GM18508 (cell line): ENCODE results near the gene TCP10L.
"Not testable (repeated sequence)": the region's sequence is repeated elsewhere in the genome, so short reads cannot be mapped to it uniquely, and the experiment has no call there.

Experiments
- ATAC-seq: cut with Tn5 transposase; IDR thresholded peaks from one replicate; pipeline ENCODE4 v1.9.1; 2021; ENCODE audit warnings: moderate number of reproducible peaks; ENCODE audit not compliant: insufficient read depth, unreplicated experiment

The TCP10L gene

DNA sequence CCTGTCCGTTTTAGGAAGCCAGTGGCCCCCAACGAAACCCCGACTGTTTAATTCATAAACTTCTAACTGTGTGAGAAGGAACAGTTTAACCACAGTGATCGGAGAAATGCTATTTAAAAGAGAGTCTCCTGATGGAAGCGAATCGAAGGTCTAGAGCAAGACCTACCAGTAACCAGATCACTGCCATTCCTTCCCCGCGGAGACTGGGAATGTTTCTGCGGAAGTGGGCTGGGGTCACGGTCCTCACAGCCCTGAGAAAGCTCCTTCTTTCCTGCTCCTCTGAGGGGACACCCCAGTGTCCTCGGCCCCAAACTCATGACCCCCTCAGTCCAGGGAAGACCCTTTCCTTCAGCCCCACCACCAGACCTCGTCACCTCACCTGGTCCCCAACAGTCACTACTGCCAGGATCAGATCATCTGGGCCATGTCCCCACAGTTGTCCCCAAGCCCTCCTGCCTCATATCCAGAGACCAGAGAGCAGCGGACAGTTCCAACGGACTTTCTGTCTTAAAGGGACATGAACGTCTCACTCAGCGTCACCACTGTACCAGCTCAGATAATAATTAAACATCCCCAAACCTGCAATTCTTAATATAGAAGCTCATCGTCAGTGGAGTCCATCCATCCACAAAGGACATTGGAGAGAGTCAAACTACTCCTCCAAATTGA, at the start of gene TCP10L:
TSS of gene TCP10L (minus strand) at position 482 of the 669 bp plus-strand sequence. CDS start 1,219 bp downstream, outside the sequence.
- ATAC-seq: no peak

DNA sequence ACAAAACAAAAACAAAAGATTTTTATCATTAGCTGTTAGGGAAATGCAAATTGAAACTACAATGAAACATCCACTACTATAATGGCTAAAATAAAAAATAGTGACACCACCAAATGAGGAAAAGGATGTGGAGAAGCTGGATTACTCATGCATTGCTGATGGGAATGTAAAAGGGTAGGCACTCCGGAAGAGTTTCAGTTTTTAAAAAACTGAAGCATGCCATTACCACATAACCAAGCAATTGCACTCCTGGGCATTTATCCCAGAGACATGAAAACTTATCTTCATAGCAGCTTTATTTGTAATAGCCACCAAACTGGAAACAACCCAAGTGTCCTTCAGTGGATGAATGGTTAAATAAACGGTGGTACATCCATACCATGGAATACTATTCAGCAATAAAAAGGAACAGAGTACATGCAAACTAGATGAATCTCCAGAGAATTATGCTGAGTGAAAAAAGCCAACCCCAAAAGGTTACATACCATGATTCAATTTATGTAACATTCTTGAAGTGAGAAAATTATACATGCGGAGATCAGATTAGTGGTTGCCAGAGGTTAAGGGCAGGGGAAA, 41.4 kb upstream of the TCP10L start:
- ATAC-seq: no peak

DNA sequence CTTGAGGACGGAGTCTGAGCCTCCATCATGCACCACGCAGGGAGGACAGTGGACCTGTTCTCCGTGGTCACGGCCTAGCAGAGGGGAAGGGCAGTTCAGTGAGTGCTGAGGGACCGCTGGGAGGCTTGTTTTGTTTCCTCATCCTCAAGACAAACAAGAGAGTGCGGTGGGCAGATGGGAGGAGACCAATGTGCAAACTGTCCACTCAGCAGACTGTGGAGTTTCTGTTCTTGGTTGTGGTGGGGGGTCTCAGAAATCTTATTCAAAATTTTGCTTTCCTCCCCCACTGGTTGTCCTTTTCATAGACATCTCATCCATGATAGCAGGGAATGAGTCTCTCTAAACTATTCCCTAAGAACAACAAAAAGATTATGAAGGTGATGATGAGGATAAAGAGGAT, 32.9 kb upstream of the TCP10L start:
- not testable (repeated sequence) for ATAC-seq

DNA sequence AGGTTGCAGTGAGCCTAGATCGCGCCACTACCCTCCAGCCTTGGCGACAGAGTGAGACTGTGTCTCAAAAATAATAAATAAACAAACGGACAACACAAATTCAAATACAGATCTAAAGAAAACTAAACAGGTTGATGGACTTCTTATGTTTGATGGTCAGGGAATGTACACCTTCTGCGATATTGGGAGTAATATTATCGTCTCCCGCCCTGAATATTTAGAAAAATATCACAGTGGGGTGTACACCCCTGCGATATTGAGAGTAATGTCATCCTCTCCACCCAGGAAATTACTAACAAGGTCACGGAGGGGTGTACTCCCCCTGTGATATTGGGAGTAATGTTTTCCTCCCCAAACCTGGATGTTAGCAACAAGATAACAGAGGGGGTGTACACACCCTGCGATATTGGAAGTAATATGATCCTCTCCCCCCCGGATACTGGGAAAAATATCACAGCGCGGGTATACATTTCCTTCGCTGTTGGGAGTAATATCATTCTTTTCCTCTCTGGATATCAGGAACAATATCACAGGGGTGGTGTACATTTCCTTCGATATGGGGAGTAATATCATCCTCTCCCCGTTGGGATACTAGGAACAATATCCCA, 28.2 kb upstream of the TCP10L start:
- no peak for ATAC-seq

- ATAC-seq: no peak
Observed at GRCh38 chr21:32612999-32613337, 27.6 kb upstream of the TCP10L start.

DNA sequence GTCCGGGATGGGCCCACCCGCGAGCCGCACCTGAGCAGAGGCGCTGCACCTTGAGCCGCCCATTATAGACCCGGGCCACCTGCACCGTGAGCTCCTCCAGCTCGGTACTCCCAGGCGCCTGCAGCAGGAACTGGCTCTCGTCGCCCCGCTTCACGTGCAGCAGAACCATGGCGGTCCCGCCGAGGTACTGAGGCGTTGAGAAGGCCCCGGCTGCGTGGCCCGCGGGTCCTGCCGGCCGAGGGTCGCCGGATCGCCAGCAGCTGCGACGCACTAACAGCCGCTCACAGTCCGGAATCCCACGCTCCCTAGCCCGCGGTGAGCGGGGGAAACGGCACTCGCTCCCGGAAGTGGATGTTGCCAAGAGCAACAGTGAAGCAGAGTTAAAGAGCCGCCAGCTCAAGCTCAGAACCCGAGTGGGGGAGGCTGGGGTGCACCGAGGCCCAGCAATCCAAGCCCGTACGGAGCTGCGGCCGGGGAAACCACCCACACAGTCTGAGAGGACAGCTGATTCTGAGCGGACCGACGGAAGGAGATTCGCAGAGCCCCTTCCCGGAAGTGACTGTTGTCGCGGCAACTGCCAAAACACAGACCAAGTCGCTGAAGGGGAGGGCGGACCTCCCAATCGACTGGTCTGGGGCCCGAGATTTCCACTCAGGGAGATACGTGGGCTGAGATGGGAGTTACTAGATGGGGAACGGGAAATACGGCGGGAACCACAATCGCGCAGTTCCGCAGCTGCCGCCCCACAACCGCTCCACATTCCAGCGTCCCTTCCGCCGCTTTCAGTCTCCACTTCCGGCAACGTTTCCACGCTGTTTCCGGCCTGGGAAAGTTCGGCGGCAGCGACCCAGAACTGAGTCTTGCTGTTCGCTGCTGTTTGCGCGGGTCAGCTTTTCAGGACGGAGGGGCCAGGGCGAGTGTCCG, 27.0 kb upstream of the TCP10L start, which contains the start of gene CFAP298:
TSS of gene CFAP298 (minus strand) at position 303 of the 924 bp plus-strand sequence. CDS start at position 169, 134 bp downstream.
- ATAC-seq: peak; percentile 86

- no peak for ATAC-seq
Observed at GRCh38 chr21:32611471-32611997, 26.2 kb upstream of the TCP10L start.

DNA sequence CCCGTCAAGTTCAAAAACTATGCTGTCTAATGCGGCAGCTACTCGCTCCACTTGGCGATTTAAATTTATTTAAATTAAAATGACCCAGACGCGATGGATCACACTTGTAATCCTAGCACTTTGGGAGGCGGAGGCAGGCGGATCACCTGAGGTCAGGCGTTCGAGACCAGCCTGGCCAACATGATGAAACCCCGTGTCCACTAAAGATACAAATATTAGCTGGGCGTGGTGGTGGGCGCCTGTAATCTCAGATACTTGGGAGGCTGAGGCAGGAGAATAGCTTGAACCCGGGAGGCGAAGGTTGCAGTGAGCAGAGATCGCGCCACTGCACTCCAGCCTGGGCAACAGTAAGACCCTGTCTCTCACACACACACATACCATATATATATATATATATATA, 25.6 kb upstream of the TCP10L start:
- not testable (repeated sequence) for ATAC-seq

- no peak for ATAC-seq
Observed at GRCh38 chr21:32608851-32609250, 23.5 kb upstream of the TCP10L start.

- no peak for ATAC-seq
Observed at GRCh38 chr21:32605469-32605868, 20.1 kb upstream of the TCP10L start.

DNA sequence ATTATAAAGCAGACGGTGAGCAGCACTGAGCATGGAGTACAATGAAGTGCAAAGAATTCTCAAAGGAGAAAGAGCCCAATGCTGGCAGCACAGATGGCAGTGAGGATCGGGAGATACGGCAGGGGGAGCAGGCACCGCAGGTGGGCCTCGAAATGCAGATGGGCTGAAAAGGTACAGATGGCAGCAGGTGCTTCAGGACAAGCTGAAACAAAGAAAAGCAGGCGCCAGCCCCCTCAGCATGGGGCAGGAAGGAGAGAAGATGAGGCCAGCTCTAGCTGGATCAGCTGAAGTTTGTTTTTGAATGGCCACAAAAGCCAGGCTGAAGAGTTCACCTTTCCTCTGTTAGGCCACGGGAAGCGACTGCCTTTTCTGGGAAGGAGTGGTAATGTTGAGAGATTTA, 19.1 kb upstream of the TCP10L start:
- ATAC-seq: no peak

DNA sequence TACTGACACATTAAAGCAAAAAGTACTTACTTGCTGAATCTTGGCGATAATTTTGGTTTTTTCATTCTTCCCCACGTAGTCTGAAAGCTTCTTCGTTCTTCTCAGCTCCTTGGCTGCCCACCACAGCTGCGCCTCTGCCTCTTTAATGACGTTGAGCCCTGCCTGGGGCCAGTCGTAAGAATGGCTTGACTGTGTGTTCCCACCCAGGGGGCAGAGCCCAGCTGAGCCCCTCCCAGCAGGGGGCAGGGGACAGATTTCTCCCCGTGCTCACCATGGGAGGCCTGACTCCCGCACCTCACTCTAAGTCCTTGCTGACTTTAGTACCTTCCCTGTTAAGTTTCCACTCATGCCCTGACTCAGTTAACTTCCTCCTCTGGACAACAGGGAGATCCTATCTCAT, 17.8 kb upstream of the TCP10L start:
- no peak for ATAC-seq

DNA sequence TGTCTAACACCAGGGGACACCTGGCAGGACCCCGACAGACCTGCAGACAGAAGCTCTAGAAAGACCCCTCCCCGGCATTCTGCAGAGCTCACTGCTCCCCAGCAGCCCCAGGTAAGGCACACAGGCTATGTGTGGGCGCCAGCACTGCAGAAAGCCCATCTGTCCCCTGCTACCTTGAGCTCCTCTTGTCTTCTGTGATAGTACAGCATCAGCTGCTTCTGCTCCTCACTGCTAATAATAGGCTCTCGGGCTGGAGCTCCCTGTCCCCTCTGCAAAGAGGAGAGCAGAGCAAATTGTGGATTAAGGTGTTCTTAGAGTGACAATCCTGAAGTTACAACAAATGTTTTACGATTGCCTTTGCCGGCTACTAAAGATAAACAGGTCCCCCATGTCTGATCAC, 16.8 kb upstream of the TCP10L start:
- ATAC-seq: no peak

DNA sequence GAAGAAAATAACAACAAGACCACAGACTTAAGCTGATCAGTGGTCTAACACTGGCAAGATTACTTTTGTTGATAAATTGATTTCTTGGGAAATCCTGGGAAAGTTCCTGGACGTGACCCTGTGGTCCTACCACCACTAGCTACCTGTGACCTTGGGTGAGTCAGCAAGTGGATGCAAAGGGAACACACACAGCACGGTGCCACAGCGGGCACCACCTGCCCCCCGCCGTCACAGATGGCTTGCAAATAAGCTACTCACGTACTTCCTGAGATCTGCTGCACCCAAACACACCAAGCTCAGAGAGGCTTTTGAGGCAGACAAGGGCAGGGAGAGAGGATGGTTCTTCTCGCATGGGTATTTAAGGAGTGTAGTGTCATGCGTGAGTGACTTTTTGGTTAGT, 14.2 kb upstream of the TCP10L start:
- ATAC-seq: no peak

DNA sequence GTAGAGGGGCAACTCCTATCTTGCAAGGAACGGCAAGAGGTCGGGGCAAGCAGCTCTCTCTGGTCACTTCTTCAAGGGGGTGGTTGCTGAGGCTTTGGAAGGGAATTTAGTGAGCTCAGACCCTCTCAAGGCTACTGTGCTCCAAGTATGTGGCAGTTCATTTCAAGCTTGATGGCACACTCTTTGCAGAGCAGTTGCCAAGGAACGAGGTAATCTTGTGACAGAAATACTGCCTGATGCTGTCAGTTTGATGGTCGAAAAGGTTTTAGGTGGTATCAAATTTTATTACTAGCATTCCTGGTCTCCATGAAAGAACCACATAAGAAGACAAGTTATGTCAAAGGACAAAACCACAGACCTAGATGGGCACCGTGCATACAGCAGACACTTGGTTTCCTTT, 13.8 kb upstream of the TCP10L start:
- ATAC-seq: no peak

DNA sequence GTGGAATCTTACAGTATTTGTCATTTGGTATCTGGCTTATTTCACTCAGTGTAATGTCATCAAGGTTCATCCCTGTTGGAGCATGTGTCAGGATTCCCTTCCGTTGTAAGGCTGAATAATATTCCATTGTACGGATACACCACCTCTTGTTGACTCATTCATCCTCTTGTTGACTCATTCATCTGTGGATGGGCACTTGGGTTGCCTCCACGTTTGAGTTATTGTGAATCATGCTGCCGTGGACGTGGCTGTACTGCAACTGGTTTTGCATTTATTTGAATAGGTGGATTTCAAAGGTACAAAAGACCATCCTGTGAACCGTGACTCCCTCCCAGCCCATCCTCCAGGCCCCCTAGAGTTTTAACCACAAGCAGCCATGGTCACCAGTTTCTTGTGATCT, 11.9 kb upstream of the TCP10L start:
- ATAC-seq: no peak

GRCh38 chr21:32595431-32595830, 10.1 kb upstream of the TCP10L start:
- ATAC-seq: no peak

DNA sequence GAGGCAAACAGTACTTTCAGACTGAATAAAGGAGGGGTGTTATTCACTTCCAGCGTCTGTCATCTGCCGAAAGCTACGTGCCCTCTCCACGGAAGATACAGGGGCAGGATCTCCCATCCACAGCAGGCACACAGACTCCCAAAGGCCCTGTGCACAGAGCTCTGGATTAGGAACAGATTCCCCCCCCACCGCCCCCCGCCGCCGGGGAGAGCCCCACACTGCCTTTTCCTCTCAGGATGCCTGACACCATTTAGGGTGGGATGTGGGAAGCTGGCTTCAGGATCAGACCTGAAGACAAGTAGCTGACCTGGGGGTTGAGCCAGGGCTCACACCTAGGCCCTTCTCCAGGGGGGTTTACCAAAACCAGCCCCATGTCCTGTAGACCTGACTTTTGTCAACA, 8.4 kb upstream of the TCP10L start:
- no peak for ATAC-seq

- ATAC-seq: no peak
Observed at GRCh38 chr21:32592929-32593502, 7.7 kb upstream of the TCP10L start.

DNA sequence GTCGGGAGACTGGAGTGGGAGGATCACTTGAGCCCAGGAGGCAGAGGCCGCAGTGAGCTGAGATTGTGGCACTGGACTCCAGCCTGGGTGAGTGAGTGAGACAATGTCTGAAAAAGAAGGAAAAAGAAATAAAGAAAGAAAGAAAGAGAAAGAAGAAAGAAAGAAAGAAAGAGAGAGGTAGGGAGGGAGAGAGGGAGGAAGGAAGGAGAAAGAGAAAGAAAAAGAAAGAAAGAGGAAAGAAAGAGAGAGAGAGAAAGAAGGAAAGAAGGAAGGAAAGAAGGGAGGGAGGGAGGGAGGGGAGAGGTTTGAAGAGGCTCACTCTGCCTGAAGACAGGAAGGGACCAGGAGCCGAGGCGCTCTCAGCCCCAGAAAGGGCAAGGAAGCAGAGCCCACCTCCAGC, 4.8 kb upstream of the TCP10L start:
- no peak for ATAC-seq
